ENCODE measurements around the gene FANCL. TPM values are rescaled to one million over a fixed set of nuclear protein-coding genes. Genes with fewer than 3 reads are reported as not detected.
"Not testable (repeated sequence)": the region's sequence is repeated elsewhere in the genome, so short reads cannot be mapped to it uniquely, and the experiment has no call there.

Gene FANCL
- total RNA-seq, 2 donors from 2014 or later = 23.7 to 36.4 TPM

- Histone ChIP-seq H3K4me3 (no peak overlapping the region), H3K36me3 (no peaks in the 10 kb centered on the region), H3K27ac (no peak overlapping the region), H3K4me1 (replicated peaks) (no peaks in the 10 kb centered on the region), H3K9me3 (no peaks in the 10 kb centered on the region), H3K27me3 (replicated peaks; ENCODE audit: insufficient read depth) (no peaks in the 10 kb centered on the region)
- TF ChIP-seq POLR2A (IDR thresholded peaks at IDR 0.05) (no peak), POLR2AphosphoS5 (IDR thresholded peaks at IDR 0.05) (no peak), CTCF (IDR thresholded peaks at IDR 0.05) (no peak)
- 100% methylated on average over 1 of the region's 1 CpG for WGBS
- intact Hi-C loops (cut with DNase I) = no loop called here
- no peak for DNase-seq (ENCODE audit: low spot score)
Observed at GRCh38 chr2:58195662-58196061, 45.5 kb downstream of the FANCL start.

GRCh38 chr2:58194458-58194857 lies 46.7 kb downstream of the FANCL start:
- Histone ChIP-seq H3K27me3 (replicated peaks; ENCODE audit: insufficient read depth) (no peaks in the 10 kb centered on the region), H3K36me3 (no peaks in the 10 kb centered on the region), H3K9me3 (no peaks in the 10 kb centered on the region), H3K27ac (no peak overlapping the region), H3K4me1 (replicated peaks) (no peaks in the 10 kb centered on the region), H3K4me3 (no peak overlapping the region)
- TF ChIP-seq CTCF (IDR thresholded peaks at IDR 0.05) = no peak
- TF ChIP-seq POLR2AphosphoS5 (IDR thresholded peaks at IDR 0.05) = no peak
- TF ChIP-seq POLR2A (IDR thresholded peaks at IDR 0.05) = no peak
- intact Hi-C loops (cut with DNase I) = no loop called here
- DNase-seq (ENCODE audit: low spot score) = no peak
- 62% methylated on average over 2 of the region's 2 CpGs for WGBS

- H3K4me1 ChIP-seq (replicated peaks); intact Hi-C loops (cut with DNase I): not testable (repeated sequence)
- 94% methylated on average over 6 of the region's 6 CpGs for WGBS
Observed at GRCh38 chr2:58187022-58187421, 54.1 kb downstream of the FANCL start.

GRCh38 chr2:58186501-58186900 lies 54.6 kb downstream of the FANCL start:
- intact Hi-C loops (cut with DNase I) = no loop called here
- no peak for TF ChIP-seq POLR2A (IDR thresholded peaks at IDR 0.05)
- no peak for TF ChIP-seq POLR2AphosphoS5 (IDR thresholded peaks at IDR 0.05)
- no peak for TF ChIP-seq CTCF (IDR thresholded peaks at IDR 0.05)
- no peak for DNase-seq (ENCODE audit: low spot score)
- no peaks in the 10 kb centered on the region for H3K9me3 ChIP-seq
- H3K36me3 ChIP-seq = no peaks in the 10 kb centered on the region
- WGBS = 81% methylated on average over 4 of the region's 4 CpGs
- no peaks in the 10 kb centered on the region for H3K27me3 ChIP-seq (replicated peaks; ENCODE audit: insufficient read depth)
- H3K27ac ChIP-seq = no peak overlapping the region
- H3K4me1 ChIP-seq (replicated peaks) = no peaks in the 10 kb centered on the region
- H3K4me3 ChIP-seq = no peak overlapping the region

More at GRCh38 chr2:58187022-58187421, 54.1 kb downstream of the FANCL start:
- not testable (repeated sequence) for H3K36me3 ChIP-seq; DNase-seq (ENCODE audit: low spot score); H3K27me3 ChIP-seq (replicated peaks; ENCODE audit: insufficient read depth); H3K4me3 ChIP-seq; H3K9me3 ChIP-seq; H3K27ac ChIP-seq

GRCh38 chr2:58182527-58182926 lies 58.6 kb downstream of the FANCL start:
- Histone ChIP-seq H3K27ac (no peak overlapping the region), H3K36me3 (no peaks in the 10 kb centered on the region), H3K27me3 (replicated peaks; ENCODE audit: insufficient read depth) (no peaks in the 10 kb centered on the region), H3K4me1 (replicated peaks) (no peaks in the 10 kb centered on the region), H3K9me3 (no peaks in the 10 kb centered on the region), H3K4me3 (no peak overlapping the region)
- no peak for TF ChIP-seq POLR2A (IDR thresholded peaks at IDR 0.05)
- no peak for TF ChIP-seq CTCF (IDR thresholded peaks at IDR 0.05)
- TF ChIP-seq POLR2AphosphoS5 (IDR thresholded peaks at IDR 0.05) = no peak
- 91% methylated on average over 1 of the region's 1 CpG for WGBS
- no peak for DNase-seq (ENCODE audit: low spot score)
- intact Hi-C loops (cut with DNase I) = no loop called here
